Stimulated activated CD8-positive, alpha-beta memory T cell treated with anti-CD3 and anti-CD28 coated beads, Interleukin-7, amount 100 ng/mL, for 1 hour (primary cell): Measurements from ENCODE around the gene ITIH3.

Source experiments
- DNase-seq, 2 donors: peaks; one replicate each; pipeline ENCODE4 v3.0.0-alpha.2; 2020; ENCODE audit warnings: low read depth in 2 of 2

Gene ITIH3

GRCh38 chr3:52795298-52795900 is 803 bp downstream of the ITIH3 start:
- no peak for DNase-seq

- DNase-seq, result no peak
These were observed 1.8 kb downstream of the ITIH3 start for GRCh38 chr3:52796411-52796810.

- DNase-seq, result no peak
These were observed 3.9 kb downstream of the ITIH3 start for GRCh38 chr3:52798376-52798977.

GRCh38 chr3:52798978-52799476 is 4.4 kb downstream of the ITIH3 start:
- no peak for DNase-seq

GRCh38 chr3:52800079-52800478 is 5.5 kb downstream of the ITIH3 start:
- DNase-seq, result no peak

GRCh38 chr3:52801839-52802238 is 7.2 kb downstream of the ITIH3 start:
- DNase-seq, result no peak

- DNase-seq, result no peak
These were observed 10.9 kb downstream of the ITIH3 start for GRCh38 chr3:52805270-52806039.

- DNase-seq, result no peak
These were observed 14.6 kb downstream of the ITIH3 start for GRCh38 chr3:52809149-52809548.

- no peak for DNase-seq
These were observed 15.2 kb downstream of the ITIH3 start for GRCh38 chr3:52809662-52810377.

GRCh38 chr3:52810923-52811322 is 16.3 kb downstream of the ITIH3 start:
- DNase-seq, result no peak

- no peak for DNase-seq
These were observed 16.9 kb downstream of the ITIH3 start for GRCh38 chr3:52811452-52812011.

GRCh38 chr3:52813810-52814209 is 19.2 kb downstream of the ITIH3 start:
- no peak for DNase-seq

- no peak for DNase-seq
These were observed 21.6 kb downstream of the ITIH3 start for GRCh38 chr3:52816199-52816598.

GRCh38 chr3:52816654-52817053 is 22.1 kb downstream of the ITIH3 start:
- DNase-seq, result no peak

GRCh38 chr3:52817221-52817620 is 22.6 kb downstream of the ITIH3 start:
- no peak for DNase-seq

- DNase-seq, result no peak
These were observed 23.3 kb downstream of the ITIH3 start for GRCh38 chr3:52817860-52818259.

GRCh38 chr3:52819936-52820335 is 25.3 kb downstream of the ITIH3 start:
- no peak for DNase-seq

- DNase-seq, result no peak
These were observed 26.1 kb downstream of the ITIH3 start for GRCh38 chr3:52820736-52821135.

- DNase-seq, result no peak
These were observed 27.8 kb downstream of the ITIH3 start for GRCh38 chr3:52822363-52822762.

GRCh38 chr3:52824037-52824436 is 29.4 kb downstream of the ITIH3 start:
- no peak for DNase-seq

- DNase-seq, result no peak
These were observed 32.8 kb downstream of the ITIH3 start for GRCh38 chr3:52827441-52827840.

GRCh38 chr3:52827866-52828376 is 33.3 kb downstream of the ITIH3 start:
- DNase-seq, result no peak
